K562 (cell line): ENCODE measurements around the gene FCAMR. TPM values are rescaled to one million over a fixed set of nuclear protein-coding genes. Genes with fewer than 3 reads are reported as not detected.

ENCODE experiments used
- ATAC-seq: fragments of 200-7000 bp; cut with Tn5 transposase; 3 replicates; pipeline ENCODE4 v1.9.1; 2020; ENCODE audit warnings: moderate library complexity
- BruUV-seq: library from RNA; stranded (reverse); fragments of 400-500 nt; replicated peaks from 2 replicates; lab custom pipeline; 2021; lab: Mats Ljungman, UMichigan
- CTCF ChIA-PET: fragments of 300-600 bp; formaldehyde crosslinking; extraction: SDS; loops from one replicate; lab custom pipeline; 2021; ENCODE audit warnings: low intra/inter-chr PET ratio; lab: Yijun Ruan, JAX
- POLR2A ChIA-PET: fragments of 300-600, 350-650 bp; sonication (Branson Sonifier 250); formaldehyde crosslinking; extraction: SDS; loops from one replicate; lab custom pipeline; 2021; ENCODE audit warnings: antibody characterized with exemption, inconsistent platforms; lab: Yijun Ruan, JAX
- DNase-seq, 4 experiments: peaks; one replicate each; pipeline versions ENCODE4 v3.0.0 to v3.0.0-alpha.2; 2011 to 2018; ENCODE audit warnings: low spot score in 3 of 4, mixed read lengths in 3 of 4; ENCODE audit errors: extremely low read depth in 1 of 4
- FAIRE-seq: peaks from 2 replicates; lab custom pipeline; 2011; peaks lifted over from hg19 to GRCh38; lab: Jason Lieb, UNC
- H2AFZ ChIP-seq: 2 replicates; pipeline ENCODE4 v1.6.0; 2011; ENCODE audit warnings: low read depth, low read length, control low read depth, inconsistent platforms
- H3K27ac ChIP-seq: fragments of 200-600 bp; 3 replicates; pipeline ENCODE4 v1.8.0; 2011; ENCODE audit warnings: low read depth, mild to moderate bottlenecking, control low read depth, inconsistent platforms, low read length, moderate library complexity, mixed read lengths; ENCODE audit errors: extremely low read depth
- H3K27me3 ChIP-seq, 2 experiments: fragments of 300-600 bp in 1 of 2; 2 replicates in 1 of 2; 3 replicates in 1 of 2; pipeline versions ENCODE4 v1.6.0 to v1.8.0; 2011; ENCODE audit warnings: inconsistent platforms in 2 of 2, low read length in 2 of 2, mild to moderate bottlenecking in 1 of 2, mixed read lengths in 1 of 2, moderate library complexity in 1 of 2; ENCODE audit not compliant: control insufficient read depth in 2 of 2, insufficient read depth in 2 of 2
- H3K36me3 ChIP-seq: fragments of 300-600 bp; 3 replicates; pipeline ENCODE4 v1.8.0; 2011; ENCODE audit warnings: mild to moderate bottlenecking, low read length, inconsistent platforms; ENCODE audit not compliant: control insufficient read depth, insufficient read depth
- H3K4me1 ChIP-seq, 2 experiments: fragments of 200-600 bp in 1 of 2; replicated peaks in 1 of 2; 2 replicates in 1 of 2; 3 replicates in 1 of 2; pipeline versions ENCODE4 v1.5.1 to v1.8.0; 2011; ENCODE audit warnings: inconsistent platforms in 2 of 2, low read length in 2 of 2, mild to moderate bottlenecking in 1 of 2, mixed read lengths in 1 of 2, moderate library complexity in 1 of 2; ENCODE audit not compliant: control insufficient read depth in 2 of 2, insufficient read depth in 2 of 2
- H3K4me2 ChIP-seq: 2 replicates; pipeline ENCODE4 v1.6.1; 2011; ENCODE audit warnings: low read length, control low read depth, inconsistent platforms, mixed read lengths; ENCODE audit not compliant: insufficient read depth
- H3K4me3 ChIP-seq: fragments of 200-600 bp; sonication (generic), shearing (Covaris generic); 2 replicates; pipeline ENCODE4 v1.5.1; 2016; ENCODE audit warnings: control low read depth, inconsistent platforms
- H3K79me2 ChIP-seq: fragments of 200-600 bp; 3 replicates; pipeline ENCODE4 v1.8.0; 2011; ENCODE audit warnings: low read length, inconsistent platforms; ENCODE audit not compliant: control insufficient read depth, insufficient read depth
- H3K9ac ChIP-seq, 2 experiments: 2 replicates each; pipeline versions ENCODE4 v1.6.0 to v1.6.1; 2011; ENCODE audit warnings: low read depth in 2 of 2, low read length in 2 of 2, control low read depth in 1 of 2, inconsistent platforms in 1 of 2, mild to moderate bottlenecking in 1 of 2, mixed read lengths in 1 of 2; ENCODE audit not compliant: insufficient read depth in 1 of 2
- H3K9me1 ChIP-seq: one replicate; pipeline ENCODE4 v1.6.0; 2011; ENCODE audit warnings: inconsistent platforms, mild to moderate bottlenecking, low read length, moderate library complexity; ENCODE audit not compliant: control insufficient read depth, insufficient read depth
- H3K9me3 ChIP-seq: replicated peaks from 2 replicates; pipeline ENCODE4 v1.5.1; 2011; ENCODE audit warnings: low read depth, low read length, inconsistent platforms; ENCODE audit not compliant: control insufficient read depth, insufficient read depth
- H4K20me1 ChIP-seq: replicated peaks from 2 replicates; pipeline ENCODE4 v1.6.1; 2011; ENCODE audit warnings: low read length, inconsistent platforms, mixed read lengths; ENCODE audit not compliant: control insufficient read depth, insufficient read depth
- CXXC5 ChIP-seq: fragments of 250-450 bp; sonication (Bioruptor Pico); IDR thresholded peaks from 2 replicates; pipeline ENCODE4 v1.8.0; 2022; ENCODE audit warnings: inconsistent platforms, mild to moderate bottlenecking, moderate library complexity
- E2F8 ChIP-seq: fragments of 450-650 bp; IDR thresholded peaks from 2 replicates; pipeline ENCODE4 v1.7.1; 2018; ENCODE audit warnings: mild to moderate bottlenecking, low read depth; ENCODE audit not compliant: partially characterized antibody
- MEF2D ChIP-seq: conservative IDR thresholded peaks from 2 replicates; pipeline ENCODE4 v1.6.1; 2016; ENCODE audit warnings: low read depth, missing genetic modification characterization, missing compliant biosample characterization
- ZFPM2 ChIP-seq: fragments of 250-450 bp; sonication (Bioruptor Pico); IDR thresholded peaks from 2 replicates; pipeline ENCODE4 v1.5.1; 2022; ENCODE audit warnings: mild to moderate bottlenecking
- ZNF311 ChIP-seq: fragments of 250-450 bp; sonication (Bioruptor Pico); IDR thresholded peaks from 2 replicates; pipeline ENCODE4 v1.4.0; 2020; ENCODE audit warnings: mild to moderate bottlenecking, moderate library complexity
- WGBS: fragments of 100-300 bp; shearing (Covaris generic); methylation state at CpG from one replicate; pipeline ENCODE4 v1.1.6; 2016; ENCODE audit warnings: low coverage, mixed read lengths; ENCODE audit not compliant: insufficient coverage; ENCODE audit errors: missing lambda C conversion rate; 5-methylcytosine and 5-hydroxymethylcytosine counted together
- in situ Hi-C: fragments of 300-500 bp; cut with MboI; formaldehyde crosslinking; loops from 4 replicates; pipeline ENCODE4 v1.15.0; 2018; ENCODE audit warnings: inconsistent platforms, mixed read lengths
- intact Hi-C: fragments of 100-400 bp; cut with micrococcal nuclease; formaldehyde crosslinking; loops from 2 replicates; pipeline ENCODE4 v1.14.2; 2022
- polyA plus RNA-seq, 8 experiments: library from polyadenylated mRNA; depleted of rRNA in 4 of 8; stranded (reverse) in 5 of 8; unstranded in 3 of 8; fragments of >200 nt; fragmentation: Nextera tagmentation in 2 of 8; fragmentation: Illumina TruSeq in 1 of 8; extraction: Ambion mirVana in 2 of 8; extraction: Trizol in 1 of 8; gene quantifications; 2 replicates each; pipeline versions ENCODE4 v1.2.1 to v1.2.3, GENCODE V29; 2011 to 2014; ENCODE audit warnings: inconsistent platforms in 1 of 8, missing spikeins in 1 of 8
- total RNA-seq, 7 experiments: library from RNA; depleted of rRNA in 6 of 7; stranded (reverse); fragments of >200 nt in 6 of 7; fragmentation: Illumina TruSeq in 2 of 7; extraction: Trizol in 2 of 7; gene quantifications; 2 replicates each; pipeline versions ENCODE4 v1.2.1 to v1.2.3, GENCODE V29; 2011 to 2021; ENCODE audit warnings: low replicate concordance in 1 of 7
- TF ChIP-seq, protein P1 (sequence below): fragments of 450-650 bp; formaldehyde crosslinking; IDR thresholded peaks from 2 replicates; pipeline ENCODE4 v1.4.0; 2022; ENCODE audit warnings: missing genetic modification characterization

Gene FCAMR
- total and polyA plus RNA-seq, 9 of the 15 experiments (the other 6 are each of a cell fraction or from before 2014, with no cell fraction given): not detected

DNA sequence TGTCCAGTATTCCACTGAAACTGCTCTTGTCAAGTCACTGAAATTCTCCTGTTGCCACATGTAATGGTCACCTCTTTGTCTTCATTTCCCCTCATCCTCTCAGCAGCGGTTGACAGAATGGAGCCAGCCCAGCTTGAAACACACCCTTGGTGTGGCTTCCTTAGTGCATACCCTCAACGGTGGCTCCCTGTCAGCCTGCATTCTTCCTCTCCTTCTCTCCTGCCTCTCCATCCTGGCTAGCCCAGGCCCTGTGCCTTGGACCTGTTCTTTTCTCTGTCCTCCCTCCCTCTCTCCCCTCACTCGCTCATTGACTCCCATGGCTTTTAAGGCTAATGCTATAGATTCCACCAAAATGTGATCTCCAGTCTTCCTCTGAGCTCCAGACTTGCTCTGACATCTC, 52.2 kb downstream of the FCAMR start:
- no TSS peak for BruUV-seq
- H3K9me3 ChIP-seq: no peaks in the 10 kb centered on the region
- intact Hi-C loops (no loop called here), in situ Hi-C loops (loop anchor here (25.0 kb wide), 1 partner anchor 306 kb away; the partner anchor contains the start of gene EIF2D)
- H3K27me3 ChIP-seq: peaks cover 29 to 39% of the 10 kb centered on the region in 2 experiments
- no peak overlapping the region for H3K4me3 ChIP-seq
- no peaks in the 10 kb centered on the region for H4K20me1 ChIP-seq
- WGBS: 3% methylated on average over 3 of the region's 3 CpGs
- H3K4me1 ChIP-seq: peaks cover 0 to 5% of the 10 kb centered on the region in 2 experiments; a peak in 3 of 5 replicates
- no peak overlapping the region for H3K4me2 ChIP-seq
- H3K79me2 ChIP-seq: no peaks in the 10 kb centered on the region
- no peak overlapping the region for H3K9ac ChIP-seq
- H3K27ac ChIP-seq: no peak overlapping the region
- H3K36me3 ChIP-seq: no peaks in the 10 kb centered on the region
- FAIRE-seq: no peak
- TF ChIP-seq ZNF311 (no peak), ZFPM2 (CRISPR knock-in tag) (no peak), MEF2D (tag) (no peak), E2F8 (no peak), CXXC5 (CRISPR knock-in tag) (no peak)
- TF ChIP-seq, protein P1, sequence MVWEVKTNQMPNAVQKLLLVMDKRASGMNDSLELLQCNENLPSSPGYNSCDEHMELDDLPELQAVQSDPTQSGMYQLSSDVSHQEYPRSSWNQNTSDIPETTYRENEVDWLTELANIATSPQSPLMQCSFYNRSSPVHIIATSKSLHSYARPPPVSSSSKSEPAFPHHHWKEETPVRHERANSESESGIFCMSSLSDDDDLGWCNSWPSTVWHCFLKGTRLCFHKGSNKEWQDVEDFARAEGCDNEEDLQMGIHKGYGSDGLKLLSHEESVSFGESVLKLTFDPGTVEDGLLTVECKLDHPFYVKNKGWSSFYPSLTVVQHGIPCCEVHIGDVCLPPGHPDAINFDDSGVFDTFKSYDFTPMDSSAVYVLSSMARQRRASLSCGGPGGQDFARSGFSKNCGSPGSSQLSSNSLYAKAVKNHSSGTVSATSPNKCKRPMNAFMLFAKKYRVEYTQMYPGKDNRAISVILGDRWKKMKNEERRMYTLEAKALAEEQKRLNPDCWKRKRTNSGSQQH (CRISPR knock-in tag): no peak
- POLR2A ChIA-PET: interaction anchor here (0.6 to 1.2 kb wide), 2 partner anchors 14 to 452 kb away, joined by 3 to 5 read pairs; no protein-coding TSS in a partner anchor
- no peak for ATAC-seq
- H2AFZ ChIP-seq: no peak overlapping the region
- DNase-seq: no peak
- CTCF ChIA-PET: interaction anchor here (0.6 to 0.9 kb wide), 2 partner anchors 18 to 169 kb away, joined by 5 to 6 read pairs; no protein-coding TSS in a partner anchor
- H3K9me1 ChIP-seq: no peaks in the 10 kb centered on the region
